Mesenteric fat pad (tissue), 1 donor: Measurements from ENCODE around the gene FAP. TPM values are rescaled to one million over a fixed set of nuclear protein-coding genes. Genes with fewer than 3 reads are reported as not detected.

Source experiments
- DNase-seq: peaks from one replicate; pipeline ENCODE4 v3.0.0-alpha.2; 2020; ENCODE audit warnings: low spot score
- total RNA-seq: library from RNA; stranded (reverse); fragmentation: NEBNext Ultra II Directional; extraction: Animal tissue kit (Norgen Biotek cat#: 25700); gene quantifications from one replicate; pipeline ENCODE4 v1.2.1, GENCODE V29; 2021
- donor health status: DM: yes; HTN: yes; CAD: no.

FAP gene
- total RNA-seq, 1 donor from 2014 or later, result 24.7 TPM

DNA sequence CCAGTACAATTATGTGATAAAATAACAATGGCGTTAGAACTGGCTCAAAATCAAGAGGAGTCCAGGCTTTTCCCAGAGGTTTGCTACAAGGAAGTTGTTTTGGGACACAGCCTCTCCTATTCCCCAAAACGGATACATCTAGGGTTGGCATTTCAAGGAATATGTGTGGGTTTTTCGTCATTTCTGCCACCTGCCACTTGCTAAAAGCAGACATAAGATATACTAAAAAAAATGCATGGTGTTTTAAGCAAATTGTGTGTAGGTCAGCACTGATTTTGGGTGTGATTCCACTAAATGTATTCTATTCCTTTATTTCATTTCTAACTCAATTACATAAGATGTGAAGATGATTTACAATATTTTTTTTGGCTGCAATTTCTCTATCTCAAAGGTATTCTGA, 54.8 kb downstream of the FAP start:
- no peak for DNase-seq

DNA sequence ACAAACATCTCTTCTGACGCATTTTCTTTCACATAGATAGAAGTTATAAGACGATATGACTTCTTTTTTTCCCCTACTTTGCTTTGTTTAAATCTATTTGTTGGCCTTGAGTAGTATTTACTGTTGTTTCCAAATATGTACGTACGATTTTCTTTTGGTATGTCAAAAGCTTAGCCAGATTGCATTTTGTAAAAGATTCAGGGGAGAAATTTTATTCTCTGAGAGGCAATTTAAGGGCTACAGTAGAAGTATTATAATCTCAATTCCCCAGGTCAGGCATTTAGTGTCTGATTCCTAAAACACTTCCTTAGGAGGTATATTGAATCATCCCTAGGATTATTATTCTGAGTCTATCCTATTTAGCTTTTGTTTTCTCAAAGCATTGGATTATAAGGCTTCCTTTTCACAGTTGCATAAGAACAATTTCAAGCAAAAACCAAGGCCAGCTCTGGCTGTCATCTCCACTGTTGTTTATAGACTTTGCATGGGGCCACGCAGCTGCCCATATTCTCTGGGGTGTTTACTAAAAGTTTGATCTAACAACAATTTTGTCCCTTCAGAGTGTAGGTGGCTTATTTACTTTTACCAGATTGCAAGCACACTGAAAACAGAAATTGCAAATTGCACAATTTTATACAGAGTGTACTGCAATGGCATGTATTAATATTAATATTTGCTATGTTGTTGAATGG, 57.6 kb downstream of the FAP start:
- no peak for DNase-seq

DNA sequence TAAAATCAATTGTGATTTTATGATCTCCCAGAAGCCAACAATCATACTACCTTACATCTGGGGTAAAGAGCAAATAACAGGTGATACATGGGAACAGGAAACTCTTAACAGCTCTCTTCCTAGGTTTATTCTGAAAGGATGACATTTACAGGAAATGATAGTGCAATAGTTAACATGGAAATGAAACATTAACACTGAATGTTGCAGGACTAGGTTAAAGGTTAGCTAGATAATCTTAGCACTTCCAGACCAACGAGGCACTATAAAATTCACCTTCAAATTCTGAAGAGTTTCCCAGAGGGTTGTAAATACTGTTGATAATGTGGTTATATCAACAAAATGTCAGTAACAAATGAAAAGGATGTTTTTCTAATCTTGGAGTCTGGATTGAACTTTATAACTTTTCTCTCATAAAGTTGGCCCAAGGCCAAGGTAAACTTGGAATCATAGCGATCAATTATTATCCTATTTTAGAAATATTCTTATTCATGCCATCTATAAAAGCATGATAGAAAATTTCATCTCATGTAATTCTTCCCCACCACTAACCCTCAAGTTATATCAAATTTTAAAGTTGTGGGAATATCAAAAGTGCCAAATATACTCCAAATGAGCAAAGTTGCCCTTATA, 58.3 kb downstream of the FAP start:
- DNase-seq, result no peak

DNA sequence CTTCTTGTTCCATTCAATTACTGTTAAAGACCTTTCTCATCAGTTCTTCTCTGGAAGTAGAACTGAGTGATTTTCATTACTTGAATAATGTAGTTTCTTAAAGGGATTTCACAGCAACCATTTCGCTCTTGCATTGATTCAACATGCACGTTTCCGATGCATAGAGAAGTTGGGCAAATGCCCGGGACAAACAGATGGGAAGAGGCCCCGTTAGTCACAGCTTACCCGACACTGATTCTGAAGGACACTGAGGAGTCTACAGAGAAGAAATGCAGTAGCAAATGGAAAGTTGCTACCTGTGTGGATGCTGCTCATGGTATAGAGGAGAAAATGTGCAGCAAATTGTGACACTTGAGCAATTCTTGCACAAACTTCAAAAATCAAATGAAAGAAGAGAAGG, 58.9 kb downstream of the FAP start:
- DNase-seq, result no peak

DNA sequence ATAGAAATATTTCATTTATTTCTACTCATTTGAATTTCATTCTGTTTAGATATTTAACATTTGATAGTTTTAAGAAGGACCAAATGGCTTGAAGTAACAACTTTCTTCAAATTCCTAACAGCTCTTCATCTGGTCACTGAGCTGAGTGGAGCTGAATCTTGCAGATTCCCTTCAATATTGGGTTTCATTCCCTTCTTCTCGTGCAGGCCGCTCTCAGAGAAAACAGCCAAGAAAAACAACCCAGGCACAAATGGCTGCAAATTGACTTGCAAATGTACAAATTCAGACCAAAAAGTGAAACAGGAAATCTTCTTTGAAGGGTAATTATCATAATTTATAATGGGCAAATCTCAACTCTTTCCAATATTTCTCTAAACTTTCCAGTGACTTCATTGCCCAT, 60.9 kb downstream of the FAP start:
- no peak for DNase-seq

DNA sequence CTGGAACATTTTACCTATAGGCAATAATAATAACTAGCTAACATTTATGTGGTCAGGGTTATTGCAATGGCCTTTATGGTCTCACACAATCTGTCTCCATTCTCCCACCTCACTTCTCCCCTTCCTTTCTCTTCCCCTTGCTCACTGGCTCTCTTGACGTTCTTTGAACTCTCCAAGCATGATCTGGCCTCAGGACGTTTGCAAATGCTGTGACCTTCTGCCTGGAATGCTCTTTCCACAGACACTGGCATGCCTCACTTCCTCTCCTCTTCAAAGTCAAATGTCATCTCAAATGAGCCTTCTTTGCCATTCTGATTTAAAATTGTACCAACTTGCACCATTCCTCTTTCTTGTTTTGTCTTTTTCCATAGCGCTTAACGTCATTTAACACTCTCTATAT, 65.9 kb downstream of the FAP start:
- DNase-seq, result no peak

DNA sequence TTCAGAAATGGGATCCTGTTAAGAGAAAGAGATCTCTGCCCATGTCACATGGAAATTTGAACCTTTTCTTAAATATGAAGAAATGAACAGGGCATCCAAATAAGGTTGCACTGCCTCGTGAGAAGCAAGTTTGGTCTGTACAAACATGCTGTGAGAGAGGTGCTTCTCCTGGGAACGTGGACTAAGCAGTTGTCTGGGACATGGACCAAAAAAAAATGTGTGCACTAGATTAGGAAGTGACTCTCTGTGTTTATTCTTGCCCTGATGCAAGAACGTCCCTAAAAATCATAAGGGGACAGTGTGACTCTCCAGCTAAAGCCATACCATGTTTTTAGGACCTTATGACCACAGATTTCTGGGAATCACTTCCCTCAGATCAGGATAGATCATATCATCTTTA, 67.5 kb downstream of the FAP start:
- no peak for DNase-seq

DNA sequence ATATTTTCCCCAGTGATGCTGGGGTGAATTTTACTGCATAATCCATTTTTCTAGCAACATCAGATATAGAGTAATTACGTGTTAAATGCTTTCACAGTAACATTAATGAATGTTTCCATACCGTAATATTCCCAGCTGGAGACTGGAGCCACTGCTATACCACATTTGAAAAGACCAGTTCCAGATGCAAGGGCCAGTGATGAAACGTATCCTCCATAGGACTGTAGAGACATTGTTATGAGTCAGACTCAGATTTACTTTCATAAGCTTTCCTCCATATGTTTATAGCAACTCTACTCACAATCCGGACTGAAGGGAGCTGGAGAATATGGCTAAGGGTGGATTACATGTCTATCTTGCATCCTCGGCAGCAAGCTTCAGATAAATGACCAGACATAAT, 68.5 kb downstream of the FAP start:
- DNase-seq, result no peak

DNA sequence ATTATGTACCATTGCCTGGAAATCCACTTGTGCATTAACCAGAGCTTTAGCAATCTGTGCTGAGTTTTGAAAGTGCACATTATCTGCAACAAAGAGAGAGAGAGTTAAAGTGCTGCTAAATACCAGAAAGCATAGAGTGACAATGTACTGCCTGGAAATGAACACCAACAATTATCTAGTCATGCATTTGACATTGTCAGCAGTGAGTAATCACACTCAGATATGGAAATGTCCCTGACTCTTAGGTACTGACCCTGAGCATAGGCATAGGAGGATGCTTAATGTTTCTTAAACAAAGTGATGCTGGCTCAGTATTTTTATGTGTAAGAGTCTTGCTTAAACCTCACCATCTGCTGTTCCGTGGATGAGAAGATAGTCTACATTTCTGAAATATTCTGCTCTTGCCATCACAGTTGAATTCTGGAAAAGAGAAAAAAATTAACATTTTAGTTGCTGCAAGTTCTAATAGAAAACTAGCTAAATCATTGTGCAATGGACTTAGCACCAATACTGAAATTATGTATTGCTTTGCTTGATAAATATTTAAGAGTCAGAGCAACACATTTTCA, 70.4 kb downstream of the FAP start:
- no peak for DNase-seq

DNA sequence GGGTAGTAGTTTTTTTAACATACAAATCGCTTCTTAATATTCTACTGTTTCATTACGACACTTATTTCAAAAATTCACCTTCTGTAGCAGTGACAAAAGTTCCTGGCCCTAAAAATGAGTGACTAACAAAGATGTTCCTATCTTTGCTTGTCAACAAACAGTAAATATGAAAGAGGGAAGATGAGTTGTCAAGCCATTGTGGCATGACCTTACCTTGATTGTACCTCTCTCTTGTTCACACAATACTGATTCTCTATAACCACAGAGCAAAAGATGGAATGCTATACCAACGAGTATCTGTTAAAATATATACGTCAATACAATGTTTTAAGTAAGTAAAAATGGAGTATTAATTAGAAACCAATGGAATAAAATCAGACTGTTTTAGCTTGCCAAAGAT, 76.5 kb downstream of the FAP start:
- no peak for DNase-seq

DNA sequence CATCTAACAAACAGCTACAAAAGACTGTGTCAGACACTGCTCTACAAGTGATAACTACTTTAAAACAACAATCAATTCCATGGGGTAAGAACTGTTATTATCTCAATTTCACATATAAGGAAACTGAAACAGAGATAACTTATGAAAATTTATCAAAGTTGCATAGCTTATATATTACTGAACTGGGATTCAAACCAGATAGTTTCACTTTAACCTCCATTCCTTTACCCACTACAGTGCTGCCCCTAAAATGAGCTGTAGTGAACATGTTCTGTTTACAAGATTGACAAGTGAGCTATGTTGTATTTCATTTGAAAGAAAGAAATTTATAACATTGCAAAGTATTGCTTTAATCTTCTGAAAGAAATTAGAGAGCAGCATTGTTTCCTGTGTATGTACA, 77.1 kb downstream of the FAP start:
- no peak for DNase-seq

DNA sequence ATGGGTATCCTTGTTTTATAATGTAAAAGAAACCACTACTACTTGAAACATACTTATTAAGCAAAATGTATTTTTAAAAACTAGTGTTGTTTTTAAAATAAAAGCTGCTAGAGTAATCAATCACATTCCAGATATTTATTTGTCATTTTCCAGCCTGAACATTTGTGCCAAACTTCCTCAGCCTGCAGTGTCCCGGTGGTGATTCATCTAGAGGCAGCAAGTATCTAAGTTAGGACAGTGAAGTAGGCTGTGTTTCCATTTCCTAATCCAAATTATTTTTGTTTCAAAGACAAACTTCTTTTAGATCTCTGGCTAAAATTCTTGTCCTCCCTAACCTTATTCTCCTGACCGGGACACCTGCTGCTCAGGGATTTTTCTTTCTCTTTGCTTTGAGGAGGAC, 78.4 kb downstream of the FAP start:
- DNase-seq, result no peak

DNA sequence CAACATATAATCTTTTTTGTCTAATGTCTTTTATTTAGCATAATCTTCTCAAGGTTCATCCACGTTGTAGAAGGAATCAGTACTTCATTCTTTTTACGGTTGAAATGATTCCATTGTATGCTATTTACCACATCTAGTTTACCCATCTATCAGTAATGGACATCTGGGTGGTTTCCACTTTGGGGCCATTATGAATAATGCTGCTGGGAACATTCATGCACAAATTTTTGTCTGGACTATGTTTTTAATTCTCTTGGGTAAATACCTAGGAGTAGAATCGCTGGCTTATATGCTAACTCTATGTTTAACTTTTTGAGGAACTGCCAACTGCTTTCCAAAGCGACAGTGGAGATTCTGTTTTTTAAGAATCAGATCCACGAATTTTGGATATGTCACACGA, 83.8 kb downstream of the FAP start:
- DNase-seq, result no peak

DNA sequence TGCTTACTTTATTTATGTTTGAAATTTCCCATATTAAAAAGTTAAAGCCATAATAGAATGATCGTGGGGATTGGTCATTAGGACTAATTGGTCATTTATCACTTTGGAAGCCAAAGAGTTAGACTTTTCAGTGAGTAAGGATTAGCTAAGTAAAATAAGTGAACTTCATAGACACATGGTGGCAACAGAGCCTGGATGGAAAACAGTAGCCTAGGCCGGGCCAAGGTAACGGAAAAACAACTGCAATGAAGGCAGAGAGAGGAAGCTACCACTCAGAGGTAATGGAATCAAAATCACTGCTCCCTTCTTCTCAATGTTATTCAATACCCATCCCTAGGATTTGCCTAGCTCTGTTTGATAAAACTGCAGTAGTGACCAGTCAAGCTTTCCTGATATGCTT, 87.1 kb downstream of the FAP start:
- DNase-seq, result no peak

DNA sequence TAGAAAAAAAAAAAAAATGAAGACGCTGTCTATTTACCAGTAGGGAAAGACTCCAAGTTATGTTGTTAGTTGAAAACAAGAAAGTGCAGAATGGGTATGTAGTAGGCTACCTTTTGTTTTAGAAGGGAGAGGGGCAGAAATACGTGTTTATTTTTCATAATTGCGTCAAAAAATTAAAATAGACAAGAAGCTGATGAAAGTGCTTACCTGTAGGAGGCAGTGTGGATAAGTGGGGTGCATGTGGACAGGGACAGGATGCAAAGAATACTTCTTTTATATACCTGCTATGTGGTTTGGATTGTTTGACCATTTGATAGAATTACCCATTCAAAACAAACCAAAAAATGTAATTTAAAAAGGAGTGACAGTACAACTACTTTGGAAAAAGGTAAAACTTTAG, 88.2 kb downstream of the FAP start:
- DNase-seq, result no peak

DNA sequence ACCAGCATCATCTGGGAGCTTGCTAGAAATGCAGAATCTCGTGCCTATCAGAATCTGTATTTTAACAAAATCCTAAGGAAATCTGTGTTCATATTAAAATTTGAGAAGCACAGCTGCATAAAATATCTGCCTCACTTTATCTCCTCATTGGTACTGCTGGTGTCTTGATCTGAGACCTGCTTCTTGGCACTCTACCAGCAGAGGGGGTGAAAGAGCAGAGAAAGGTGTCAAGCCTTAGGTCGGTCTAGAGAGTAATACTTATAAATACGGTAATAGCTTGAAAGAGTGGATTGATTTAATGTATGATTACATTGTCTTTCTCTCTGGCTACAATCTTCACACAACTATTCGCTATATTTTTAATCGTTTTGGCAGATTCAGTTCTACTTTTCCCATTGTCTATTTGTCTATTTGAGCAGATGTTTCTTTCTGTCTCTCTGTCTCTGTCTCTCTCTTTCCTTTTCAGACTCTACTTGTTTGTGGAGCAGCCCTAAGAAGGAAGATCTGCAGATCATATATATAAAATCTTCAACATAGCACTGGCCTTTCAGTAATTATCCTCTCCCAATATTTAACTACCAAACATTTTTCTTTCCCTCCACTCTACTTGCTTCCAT, 89.5 kb downstream of the FAP start:
- no peak for DNase-seq

DNA sequence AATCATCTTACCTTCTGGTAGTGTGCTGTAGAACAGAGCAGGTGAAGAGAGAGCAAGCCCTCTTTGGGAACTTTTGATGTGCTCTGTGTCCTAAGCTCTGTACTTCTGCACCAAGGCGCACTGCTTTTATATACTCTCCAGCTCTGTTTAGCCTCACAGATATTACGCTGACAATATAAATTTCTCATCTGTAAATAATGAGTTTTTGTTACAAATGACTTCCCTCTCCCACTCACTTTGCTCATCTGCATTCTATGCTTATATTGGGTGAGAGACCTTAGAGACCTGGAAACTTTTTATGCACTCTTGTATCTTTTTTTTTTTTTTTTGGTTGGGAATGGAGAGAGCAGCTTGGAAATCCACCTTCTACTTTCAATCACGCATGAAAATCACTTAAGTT, 91.1 kb downstream of the FAP start, which contains the start of gene GCG:
TSS of gene GCG (minus strand) at position 101 of the 400 bp plus-strand sequence. CDS start 3,069 bp downstream, outside the sequence.
- DNase-seq, result no peak

DNA sequence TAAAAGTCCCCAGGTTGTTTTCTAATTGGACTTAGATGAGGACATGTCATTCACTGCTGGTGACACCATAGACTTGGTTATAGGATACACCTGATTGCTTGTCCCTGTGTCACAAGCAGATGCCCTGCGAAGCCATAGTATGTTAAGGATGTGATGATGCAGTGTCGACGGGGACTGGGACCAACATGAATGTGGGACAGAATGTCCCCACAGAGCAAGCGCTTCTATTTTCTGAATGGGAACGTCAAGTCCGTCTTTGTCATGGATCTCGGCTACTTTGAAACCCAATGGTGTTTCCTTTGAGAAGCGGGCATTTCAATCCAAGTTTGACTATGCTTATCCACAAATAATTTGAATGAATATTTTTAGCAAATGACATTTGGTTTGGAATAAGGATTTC, 93.3 kb downstream of the FAP start:
- no peak for DNase-seq

DNA sequence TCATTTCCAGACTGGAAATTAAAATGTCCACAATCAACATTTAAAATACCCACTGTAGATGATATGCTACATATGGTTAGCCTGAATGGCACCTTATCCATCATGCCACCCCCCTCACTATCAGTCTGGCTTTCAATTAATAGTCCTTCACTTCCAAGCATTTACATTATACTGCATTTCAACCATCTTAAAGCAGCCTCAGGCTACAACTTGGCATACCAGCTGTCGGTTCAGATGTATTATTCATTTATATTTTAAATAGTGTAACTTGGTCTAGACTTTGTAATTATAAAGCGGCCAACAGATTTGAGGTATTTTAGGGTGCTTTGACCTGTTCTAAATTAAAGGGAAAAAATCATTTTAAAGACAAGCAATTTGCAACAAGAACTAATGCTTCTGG, 93.8 kb downstream of the FAP start:
- no peak for DNase-seq

DNA sequence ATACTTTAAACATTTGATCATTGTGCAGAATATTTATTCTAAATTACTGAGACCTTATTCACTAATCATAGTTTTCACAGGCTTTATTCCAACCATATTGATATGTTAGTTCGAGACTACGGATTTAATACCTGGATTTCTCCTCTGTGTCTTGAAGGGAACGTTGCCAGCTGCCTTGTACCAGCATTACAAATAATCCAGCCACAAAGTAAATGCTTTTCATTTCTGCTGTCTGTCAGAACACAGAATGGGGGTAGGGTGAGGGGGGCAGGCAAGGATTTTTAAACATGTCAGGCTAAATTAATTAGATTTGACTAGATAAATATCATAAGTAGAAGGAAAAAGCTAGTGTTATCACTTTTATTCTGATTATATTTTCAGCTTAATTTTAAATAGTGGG, 94.3 kb downstream of the FAP start:
- no peak for DNase-seq

DNA sequence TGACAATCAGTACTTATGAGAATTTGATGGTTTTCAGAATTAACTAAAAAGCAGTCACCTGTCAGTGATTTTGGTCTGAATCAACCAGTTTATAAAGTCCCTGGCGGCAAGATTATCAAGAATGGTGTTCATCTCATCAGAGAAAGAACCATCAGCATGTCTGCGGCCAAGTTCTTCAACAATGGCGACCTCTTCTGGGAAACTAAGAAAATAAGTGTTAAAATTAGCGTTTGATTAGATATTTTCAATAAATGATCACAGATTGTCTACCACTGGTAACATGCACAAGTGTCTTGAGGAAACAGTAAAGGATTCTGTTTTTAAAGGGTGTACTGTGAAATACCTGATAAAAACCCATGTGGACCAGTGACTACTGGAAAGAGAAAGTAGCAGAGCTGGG, 99.3 kb downstream of the FAP start:
- no peak for DNase-seq

DNA sequence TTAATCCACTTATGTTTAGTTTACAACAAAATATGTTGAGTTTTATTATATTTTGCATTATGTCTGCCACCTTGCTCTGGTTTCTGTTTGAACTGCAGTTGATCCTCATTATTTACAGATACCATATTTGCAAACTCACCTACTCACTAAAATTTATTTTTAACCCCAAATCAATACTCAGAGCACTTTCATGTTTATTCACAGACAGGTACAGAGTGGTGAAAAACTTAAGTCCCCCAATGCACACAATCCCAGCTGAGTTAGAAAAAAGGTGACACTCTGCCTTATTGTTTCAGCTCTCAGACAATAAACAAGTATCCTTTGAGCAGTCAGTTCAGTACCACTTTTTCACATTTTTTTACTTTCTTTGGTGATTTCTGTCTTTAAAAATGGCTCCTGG, 104.9 kb downstream of the FAP start:
- no peak for DNase-seq

DNA sequence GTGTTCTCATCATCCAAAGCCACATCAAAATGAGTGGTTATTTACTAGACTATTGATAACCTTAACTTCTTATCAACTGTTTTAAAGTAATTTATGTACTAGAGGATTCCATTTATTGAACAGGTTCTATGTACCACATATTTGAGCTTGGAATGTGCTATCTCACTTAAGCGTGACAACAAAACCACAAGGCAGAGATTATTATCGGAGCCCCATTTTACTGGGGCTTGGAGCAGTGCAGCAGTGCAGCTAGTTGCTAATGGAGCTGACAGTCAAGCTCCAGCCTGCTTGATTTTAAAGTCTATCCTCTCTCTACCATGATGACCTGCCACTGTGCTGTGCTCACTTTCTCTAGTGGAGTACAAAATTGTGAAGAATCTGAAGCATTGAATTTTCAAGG, 115.8 kb downstream of the FAP start:
- no peak for DNase-seq
